Large intestine (tissue), 3 donors: Measurements from ENCODE around the gene LYST. TPM values are rescaled to one million over a fixed set of nuclear protein-coding genes. Genes with fewer than 3 reads are reported as not detected.

Experiments used
- DNase-seq, 2 donors: peaks; one replicate each; pipeline versions ENCODE4 v3.0.0 to v3.0.0-alpha.2; 2013
- H3K27ac ChIP-seq: one replicate; pipeline ENCODE4 v1.5.1; 2013; ENCODE audit warnings: low read length
- H3K27me3 ChIP-seq: 2 replicates; pipeline ENCODE4 v1.6.1; 2013; ENCODE audit warnings: low read length; ENCODE audit not compliant: control insufficient read depth, insufficient read depth
- H3K36me3 ChIP-seq: 2 replicates; pipeline ENCODE4 v1.6.1; 2013; ENCODE audit warnings: low read length; ENCODE audit not compliant: control insufficient read depth, insufficient read depth
- H3K4me1 ChIP-seq: one replicate; pipeline ENCODE4 v1.6.1; 2013; ENCODE audit warnings: low read length; ENCODE audit not compliant: control insufficient read depth, insufficient read depth
- H3K4me3 ChIP-seq: one replicate; pipeline ENCODE4 v1.5.1; 2013; ENCODE audit warnings: low read length
- H3K9me3 ChIP-seq: one replicate; pipeline ENCODE4 v1.6.1; 2013; ENCODE audit warnings: mild to moderate bottlenecking, low read depth, low read length, moderate library complexity; ENCODE audit not compliant: control insufficient read depth
- WGBS: methylation state at CpG from one replicate; pipeline ENCODE4 v1.1.5; 2013; ENCODE audit warnings: low lambda C conversion rate; ENCODE audit not compliant: insufficient coverage; 5-methylcytosine and 5-hydroxymethylcytosine counted together
- polyA plus RNA-seq: library from polyadenylated mRNA; unstranded; fragments of 120-200 nt; gene quantifications from one replicate; pipeline ENCODE4 v1.2.1, GENCODE V29; 2013

The LYST gene
- polyA plus RNA-seq, 1 donor: 6.3 TPM

DNA sequence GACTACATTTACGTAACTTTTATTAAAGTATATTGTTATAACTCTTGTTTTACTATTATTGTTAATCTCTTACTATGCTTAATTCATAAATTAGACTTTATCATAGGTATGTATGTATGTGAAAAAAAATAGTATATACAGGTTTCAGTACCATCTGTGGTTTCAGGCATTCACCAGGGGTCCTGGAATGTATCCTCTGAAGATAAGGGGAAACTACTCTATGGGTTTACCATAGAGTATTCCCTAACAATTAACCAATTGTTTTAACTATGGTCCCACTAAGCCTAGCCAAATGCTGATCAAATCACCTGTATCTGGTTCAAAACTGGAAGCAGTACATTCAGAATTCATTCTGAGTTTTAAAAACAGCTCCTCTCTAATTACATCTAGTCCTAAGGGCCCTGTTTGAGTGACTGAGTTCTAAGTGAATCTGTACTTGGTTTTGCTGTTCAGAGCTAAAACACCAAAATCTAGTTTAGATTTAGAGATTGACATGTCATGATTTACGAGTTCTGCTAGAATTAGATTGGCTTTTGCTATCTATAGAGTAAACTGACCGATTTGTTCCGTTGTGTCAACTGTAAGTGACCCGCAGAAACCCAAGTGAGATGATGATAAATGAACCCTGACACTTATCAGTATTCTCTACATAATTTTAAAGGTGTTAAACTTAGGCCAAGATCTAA, 123.6 kb downstream of the LYST start:
- Histone ChIP-seq H3K4me3 (no peak overlapping the region), H3K9me3 (no peaks in the 10 kb centered on the region), H3K27ac (no peak overlapping the region), H3K27me3 (no peaks in the 10 kb centered on the region), H3K36me3 (peaks cover 9% of the 10 kb centered on the region), H3K4me1 (no peaks in the 10 kb centered on the region)
- 49% methylated on average over 2 of the region's 5 CpGs for WGBS
- no peak for DNase-seq

DNA sequence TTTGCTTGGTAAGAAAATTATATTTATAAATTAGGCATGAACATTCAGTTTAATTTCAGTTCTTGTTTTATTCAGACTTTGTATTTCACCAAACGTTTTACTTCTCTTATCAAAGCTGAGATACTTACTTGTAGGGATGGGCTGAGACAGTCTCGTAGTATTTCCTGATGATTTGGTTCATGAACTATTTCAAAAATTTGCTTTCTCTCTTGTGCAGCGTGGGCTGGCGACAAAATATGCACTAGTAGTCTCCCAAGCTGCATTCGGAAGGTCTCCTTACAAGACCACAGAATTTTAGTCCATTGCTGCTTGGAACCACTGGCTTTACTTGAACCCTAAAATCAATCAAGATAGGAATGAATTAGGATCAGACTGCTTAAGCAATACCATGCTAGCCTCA, 125.4 kb downstream of the LYST start:
- peaks cover 9% of the 10 kb centered on the region for H3K36me3 ChIP-seq
- no peaks in the 10 kb centered on the region for H3K9me3 ChIP-seq
- H3K27ac ChIP-seq: no peak overlapping the region
- no peaks in the 10 kb centered on the region for H3K4me1 ChIP-seq
- no peak overlapping the region for H3K4me3 ChIP-seq
- no peaks in the 10 kb centered on the region for H3K27me3 ChIP-seq
- WGBS: 100% methylated on average over 1 of the region's 5 CpGs
- DNase-seq: no peak

DNA sequence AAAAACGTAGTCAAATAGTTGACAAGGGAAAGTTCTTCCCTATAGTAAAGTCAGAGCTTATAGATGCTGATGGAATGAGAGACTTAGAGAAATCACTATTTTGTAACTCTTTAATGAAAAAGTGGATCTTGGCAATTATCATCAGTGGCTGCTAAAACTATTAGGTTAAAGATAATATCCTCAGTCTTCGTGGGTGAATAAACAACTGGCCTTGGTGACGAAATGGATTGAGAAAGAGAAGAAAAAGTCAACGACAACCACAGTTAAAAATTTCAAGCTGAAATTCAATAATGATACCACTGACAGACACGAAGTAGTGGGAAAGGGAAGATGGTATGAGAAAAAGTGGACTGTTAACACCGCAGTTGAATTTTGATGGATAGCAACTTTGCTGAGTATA, 127.1 kb downstream of the LYST start:
- WGBS: no CpG with 5 or more reads among the region's 6 CpGs
- peaks cover 9% of the 10 kb centered on the region for H3K36me3 ChIP-seq

DNA sequence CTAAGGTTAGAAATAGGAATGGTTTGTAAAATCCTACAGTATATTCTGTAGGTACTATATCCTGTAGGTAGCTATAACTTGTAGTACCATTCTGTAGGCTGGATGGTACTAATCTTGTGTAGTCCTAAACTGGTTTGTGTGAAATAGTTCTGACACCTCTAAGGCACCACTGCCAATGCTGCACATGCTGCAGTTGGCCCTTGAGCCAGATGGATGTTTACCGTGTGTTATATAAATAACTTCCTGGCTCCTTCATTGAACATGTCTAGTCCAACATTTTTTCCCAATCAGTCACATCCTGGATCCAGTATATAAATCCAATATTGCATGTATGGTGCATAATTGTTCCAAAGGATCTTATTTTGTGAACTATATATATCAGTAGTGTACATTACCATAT, 127.6 kb downstream of the LYST start:
- DNase-seq: no peak
- Histone ChIP-seq H3K4me3 (no peak overlapping the region), H3K9me3 (no peaks in the 10 kb centered on the region), H3K27me3 (no peaks in the 10 kb centered on the region), H3K4me1 (no peaks in the 10 kb centered on the region), H3K27ac (no peak overlapping the region), H3K36me3 (peaks cover 9% of the 10 kb centered on the region)
- WGBS: no CpG with 5 or more reads among the region's 1 CpG

More for the DNA sequence above, 127.1 kb downstream of the LYST start:
- Histone ChIP-seq H3K27ac (no peak overlapping the region), H3K4me1 (no peaks in the 10 kb centered on the region), H3K9me3 (no peaks in the 10 kb centered on the region), H3K4me3 (no peak overlapping the region), H3K27me3 (no peaks in the 10 kb centered on the region)
- DNase-seq: no peak

DNA sequence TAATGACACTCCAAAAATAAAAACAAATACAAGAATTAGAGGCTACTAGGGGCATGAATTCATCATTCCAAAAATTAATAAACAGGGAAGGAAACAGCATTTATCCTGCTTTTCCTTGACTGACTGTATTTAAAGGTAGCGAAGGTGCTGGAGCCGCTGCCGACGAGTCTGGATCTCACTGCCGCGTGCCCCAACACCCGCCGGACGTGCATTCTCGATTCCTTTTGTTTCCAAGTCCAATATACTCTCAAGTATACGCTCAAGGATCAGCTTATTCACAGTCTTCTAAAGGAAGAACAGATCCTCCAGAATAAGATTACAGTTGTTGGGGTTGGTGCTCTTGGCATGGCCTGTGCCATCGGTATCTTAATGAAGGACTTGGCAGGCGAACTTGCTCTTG, 129.0 kb downstream of the LYST start:
- Histone ChIP-seq H3K4me3 (no peak overlapping the region), H3K4me1 (no peaks in the 10 kb centered on the region), H3K27ac (no peak overlapping the region), H3K36me3 (peaks cover 9% of the 10 kb centered on the region), H3K27me3 (no peaks in the 10 kb centered on the region), H3K9me3 (no peaks in the 10 kb centered on the region)
- WGBS: no CpG with 5 or more reads among the region's 13 CpGs
- DNase-seq: no peak

DNA sequence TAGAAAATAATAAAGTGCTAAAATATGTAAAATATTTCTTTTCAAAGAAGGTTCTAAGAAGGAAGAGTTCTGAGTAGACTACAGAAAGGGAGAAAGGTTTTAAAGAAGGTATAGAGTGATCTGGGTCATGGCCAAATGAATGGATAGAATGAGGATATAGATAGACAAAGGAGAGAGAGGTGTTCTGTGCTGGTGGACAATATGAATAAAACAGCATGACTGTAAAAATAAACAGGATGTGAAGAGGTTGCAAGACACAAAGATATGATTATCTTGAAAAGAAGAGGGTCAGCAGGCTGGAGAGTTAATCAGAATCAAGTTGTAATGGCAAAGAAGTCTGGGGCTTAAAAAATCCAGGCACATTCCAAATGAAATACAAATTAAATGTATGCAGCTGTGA, 130.4 kb downstream of the LYST start:
- Histone ChIP-seq H3K4me3 (no peak overlapping the region), H3K4me1 (no peaks in the 10 kb centered on the region), H3K27ac (no peak overlapping the region), H3K36me3 (peaks cover 6% of the 10 kb centered on the region), H3K9me3 (no peaks in the 10 kb centered on the region), H3K27me3 (no peaks in the 10 kb centered on the region)
- no peak for DNase-seq

DNA sequence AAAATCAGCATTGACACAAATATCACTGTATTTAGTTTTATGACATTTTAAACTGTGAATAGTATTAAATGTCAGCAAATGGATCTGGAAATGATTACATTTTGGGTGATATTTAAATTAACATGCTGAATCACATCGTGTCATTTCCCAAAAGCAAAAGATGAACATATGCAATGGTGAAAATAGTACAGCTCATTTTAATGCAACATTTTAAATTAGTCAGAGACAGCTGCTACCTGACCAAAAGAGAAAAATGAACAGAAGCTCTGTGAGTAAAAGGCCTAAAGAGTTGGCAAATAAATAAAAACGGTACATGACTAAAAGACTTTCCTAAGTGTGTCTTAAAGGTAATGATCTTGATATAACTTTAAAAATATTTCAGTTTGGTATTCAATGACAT, 131.1 kb downstream of the LYST start:
- DNase-seq: no peak
- Histone ChIP-seq H3K27me3 (no peaks in the 10 kb centered on the region), H3K4me3 (no peak overlapping the region), H3K36me3 (peaks cover 6% of the 10 kb centered on the region), H3K4me1 (no peaks in the 10 kb centered on the region), H3K9me3 (no peaks in the 10 kb centered on the region), H3K27ac (no peak overlapping the region)
- WGBS: no CpG with 5 or more reads among the region's 2 CpGs

DNA sequence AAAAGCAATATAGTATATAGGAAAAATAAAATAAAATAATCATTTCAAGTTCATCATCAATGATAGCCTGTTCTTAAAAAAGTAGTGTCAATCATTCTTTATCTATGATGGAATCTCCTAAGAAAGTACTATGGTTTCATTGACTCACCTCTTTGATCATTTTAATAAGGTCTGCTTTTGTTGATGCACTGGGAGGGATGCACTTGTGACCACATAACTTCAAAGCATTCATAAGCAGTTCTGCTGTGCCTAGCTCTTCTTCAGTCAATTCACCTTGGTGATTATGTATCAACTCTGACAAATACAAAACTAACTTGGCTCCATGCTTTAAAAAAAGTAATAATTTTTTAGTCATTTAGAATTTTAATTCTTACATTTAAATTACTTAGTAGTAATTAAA, 132.4 kb downstream of the LYST start:
- Histone ChIP-seq H3K27me3 (no peaks in the 10 kb centered on the region), H3K4me3 (no peak overlapping the region), H3K9me3 (no peaks in the 10 kb centered on the region), H3K36me3 (peaks cover 4% of the 10 kb centered on the region), H3K4me1 (no peaks in the 10 kb centered on the region), H3K27ac (no peak overlapping the region)
- DNase-seq: no peak

DNA sequence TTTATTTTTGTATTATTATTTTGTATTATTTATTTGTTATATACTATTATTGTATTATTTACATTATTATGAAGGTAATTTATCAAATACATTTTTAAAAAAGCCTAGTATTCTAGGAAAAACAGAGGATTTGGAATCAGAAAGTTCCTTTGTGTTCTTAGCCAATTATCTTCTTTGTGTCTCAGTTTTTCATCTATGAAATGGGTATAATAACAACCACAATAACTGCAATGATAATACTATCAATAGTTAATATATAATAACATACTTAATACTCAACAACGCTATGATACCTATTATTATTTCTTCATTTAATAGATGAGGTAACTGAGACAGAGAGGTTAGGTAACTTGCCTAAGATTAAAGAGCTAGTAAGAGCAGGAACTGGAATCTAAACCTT, 136.7 kb downstream of the LYST start:
- Histone ChIP-seq H3K36me3 (peaks cover 2% of the 10 kb centered on the region), H3K4me3 (no peak overlapping the region), H3K4me1 (no peaks in the 10 kb centered on the region), H3K9me3 (no peaks in the 10 kb centered on the region), H3K27me3 (no peaks in the 10 kb centered on the region), H3K27ac (no peak overlapping the region)
- WGBS: 100% methylated on average over 1 of the region's 1 CpG
- no peak for DNase-seq

DNA sequence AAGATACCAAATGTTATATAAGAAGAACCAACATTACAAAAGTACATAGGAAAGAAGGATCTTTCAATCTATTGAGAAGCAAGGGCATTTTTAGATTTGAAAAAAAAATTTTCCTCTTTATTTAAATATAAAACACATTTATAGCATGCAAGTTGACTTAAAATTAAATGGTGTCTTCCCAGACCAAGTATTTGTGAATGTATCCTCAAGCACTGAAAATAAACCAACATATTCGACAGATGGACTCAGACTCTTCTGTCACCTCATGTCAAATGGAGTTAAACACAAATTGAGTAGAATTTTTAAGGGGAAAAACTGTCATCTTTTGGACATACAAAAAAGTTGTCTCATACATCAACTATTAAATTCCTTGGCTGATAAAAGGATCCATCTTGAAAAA, 140.1 kb downstream of the LYST start:
- Histone ChIP-seq H3K9me3 (no peaks in the 10 kb centered on the region), H3K27me3 (no peaks in the 10 kb centered on the region), H3K4me1 (peaks cover 4% of the 10 kb centered on the region), H3K36me3 (peaks cover 8% of the 10 kb centered on the region), H3K4me3 (no peak overlapping the region), H3K27ac (no peak overlapping the region)
- 100% methylated on average over 1 of the region's 1 CpG for WGBS
- no peak for DNase-seq

DNA sequence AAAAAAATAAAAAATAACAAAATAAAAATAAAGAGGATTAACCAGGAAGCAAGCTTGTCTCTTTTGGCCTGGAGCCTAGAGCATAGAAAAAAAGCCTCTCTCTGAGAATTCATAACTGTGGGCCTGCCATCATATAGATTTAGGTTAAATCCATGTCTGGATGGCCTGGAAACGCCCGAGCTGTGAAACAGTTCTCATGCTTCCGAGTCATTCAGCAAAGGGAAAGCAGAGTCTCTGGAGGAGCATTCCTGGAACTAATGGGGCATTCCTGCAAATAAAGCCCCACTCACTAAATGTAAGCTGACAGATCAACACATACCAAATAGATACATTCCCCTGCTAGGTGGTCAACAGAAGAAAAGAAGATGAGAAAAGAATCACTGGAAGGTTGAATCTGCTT, 141.3 kb downstream of the LYST start:
- Histone ChIP-seq H3K36me3 (peaks cover 8% of the 10 kb centered on the region), H3K9me3 (no peaks in the 10 kb centered on the region), H3K4me3 (no peak overlapping the region), H3K27me3 (no peaks in the 10 kb centered on the region), H3K27ac (no peak overlapping the region), H3K4me1 (peaks cover 6% of the 10 kb centered on the region)
- no peak for DNase-seq
- WGBS: 79% methylated on average over 2 of the region's 3 CpGs
